ENCODE measurements around the gene GTF2H4.
"Not testable (repeated sequence)": the region's sequence is repeated elsewhere in the genome, so short reads cannot be mapped to it uniquely, and the experiment has no call there.

Gene GTF2H4

DNA sequence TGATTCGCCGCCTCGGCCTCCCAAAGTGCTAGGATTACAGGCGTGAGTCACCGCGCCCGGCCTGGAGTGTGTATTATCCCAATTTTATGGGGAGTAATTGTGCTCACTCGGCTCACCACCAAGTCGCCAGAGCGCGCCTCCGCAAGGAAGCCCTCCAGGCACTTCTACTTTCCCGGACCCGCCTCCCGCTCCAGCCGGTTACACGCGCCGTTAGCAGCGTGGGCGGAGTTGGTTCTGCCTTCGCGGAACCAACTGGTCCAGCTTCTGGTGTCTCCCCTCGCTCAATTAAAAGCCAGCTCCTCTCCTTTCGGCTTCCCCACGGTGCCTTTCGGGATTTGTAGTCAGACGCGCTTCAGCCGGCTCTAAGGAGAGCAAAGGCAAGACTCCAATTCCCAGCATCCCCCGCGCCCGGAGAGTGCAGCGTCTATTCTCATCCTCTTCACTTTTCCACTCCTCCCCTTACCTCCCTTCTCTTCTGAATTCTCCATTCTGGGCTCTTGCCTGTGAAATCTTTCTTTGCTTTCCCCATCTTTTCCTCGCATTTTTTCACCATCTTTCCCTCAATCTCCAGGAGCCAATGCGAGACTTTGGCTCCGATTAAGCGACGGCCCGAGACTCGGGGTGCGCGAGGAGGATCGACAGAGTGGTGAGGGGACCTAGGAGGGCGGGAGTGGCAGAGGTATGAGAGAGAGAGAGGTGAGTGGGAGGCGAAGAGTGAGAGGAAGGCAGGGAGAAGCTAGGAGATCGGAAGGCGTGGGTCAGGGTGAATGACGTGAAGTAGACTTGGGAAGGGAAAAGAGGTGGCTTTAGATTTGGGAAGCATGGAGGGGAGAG, at the start of gene GTF2H4:
TSS of gene GTF2H4 (plus strand) at position 450 of the 834 bp plus-strand sequence.
- DNase-seq (ENCODE audit: low spot score), result peak; percentile 99

DNA sequence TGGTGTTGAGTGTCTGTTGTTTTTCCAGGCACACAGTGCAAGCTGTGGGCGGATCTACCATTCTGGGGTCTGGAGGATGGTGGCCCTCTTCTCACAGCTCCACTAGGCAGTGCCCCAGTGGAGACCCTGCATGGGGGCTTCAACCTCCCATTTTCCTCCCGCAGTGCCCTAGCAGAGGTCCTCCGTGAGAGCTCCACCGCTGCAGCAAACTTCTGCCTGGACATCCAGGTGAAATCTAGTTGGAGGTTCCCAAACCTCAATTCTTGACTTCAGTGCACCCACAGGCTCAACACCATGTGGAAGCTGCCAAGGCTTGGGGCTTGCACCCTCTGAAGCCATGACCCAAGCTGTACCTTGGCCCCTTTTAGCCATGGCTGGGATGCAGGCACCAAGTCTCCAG, 48.3 kb upstream of the GTF2H4 start:
- not testable (repeated sequence) for DNase-seq (ENCODE audit: low spot score)

DNA sequence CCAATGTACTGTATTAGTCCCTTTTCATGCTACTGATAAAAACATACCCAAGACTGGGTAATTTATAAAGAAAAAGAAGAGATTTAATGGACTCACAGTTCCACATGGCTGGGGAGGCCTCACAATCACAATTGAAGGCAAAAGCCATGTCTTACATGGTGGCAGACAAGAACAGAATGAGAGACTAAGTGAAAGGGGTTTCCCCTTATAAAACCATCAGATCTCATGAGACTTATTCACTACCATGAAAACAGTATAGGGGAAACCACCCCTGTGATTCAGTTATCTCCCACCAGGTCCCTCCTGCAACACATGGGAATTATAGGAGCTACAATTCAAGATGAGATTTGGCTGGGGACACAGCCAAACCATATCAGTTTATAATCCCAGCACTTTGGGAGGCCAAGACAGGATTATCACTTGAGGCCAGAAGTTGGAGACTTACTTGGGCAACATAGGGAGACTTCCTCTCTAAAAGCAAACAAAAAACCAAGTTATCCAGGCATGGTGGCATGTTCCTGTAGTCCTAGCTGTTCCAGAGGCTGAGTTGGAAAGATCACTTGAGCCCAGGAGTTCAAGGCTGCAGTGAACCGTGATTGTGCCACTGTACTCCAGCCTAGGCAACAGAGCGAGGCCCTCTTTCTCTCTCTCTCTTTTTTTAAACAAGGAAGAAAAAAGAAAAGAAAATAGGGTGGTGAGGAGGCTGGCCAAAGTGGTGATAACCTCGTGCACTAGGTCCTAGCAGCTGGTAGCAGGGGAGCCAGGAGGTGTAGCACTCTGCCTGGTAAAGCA, 46.6 kb upstream of the GTF2H4 start:
- DNase-seq (ENCODE audit: low spot score), result no peak

DNA sequence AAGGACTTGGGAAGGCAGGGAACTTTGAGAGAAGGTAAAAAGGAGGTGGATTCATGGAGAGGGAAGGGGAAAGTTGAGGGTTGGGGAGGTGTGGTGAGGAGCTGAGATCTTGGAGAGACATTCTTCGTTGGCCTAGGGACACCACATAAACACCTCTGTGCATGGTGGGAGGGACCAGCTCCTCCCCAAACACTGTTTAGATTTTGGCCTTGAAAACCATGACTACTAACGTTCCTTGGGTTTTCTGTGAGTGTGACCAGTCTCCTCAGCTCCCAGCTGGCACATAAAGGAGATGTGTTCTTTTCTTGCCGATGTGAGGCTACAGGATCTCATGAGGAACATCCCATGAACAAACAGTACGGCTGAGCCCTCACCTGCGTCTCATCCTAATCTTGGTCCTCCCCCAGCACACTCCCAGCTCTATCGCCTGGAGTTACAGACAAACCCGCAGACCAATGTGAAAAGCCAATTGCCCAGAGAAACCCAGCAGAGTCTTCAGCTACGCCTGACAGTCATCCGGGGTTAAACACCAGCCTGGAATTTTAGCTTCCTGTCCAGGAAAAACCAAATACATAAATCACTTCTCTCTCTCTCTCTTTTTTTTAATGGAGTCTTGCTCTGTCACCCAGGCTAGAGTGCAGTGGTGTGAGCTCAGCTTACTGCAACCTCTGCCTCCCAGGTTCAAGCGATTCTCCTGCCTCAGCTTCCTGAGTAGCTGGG, 45.7 kb upstream of the GTF2H4 start:
- no peak for DNase-seq (ENCODE audit: low spot score)

DNA sequence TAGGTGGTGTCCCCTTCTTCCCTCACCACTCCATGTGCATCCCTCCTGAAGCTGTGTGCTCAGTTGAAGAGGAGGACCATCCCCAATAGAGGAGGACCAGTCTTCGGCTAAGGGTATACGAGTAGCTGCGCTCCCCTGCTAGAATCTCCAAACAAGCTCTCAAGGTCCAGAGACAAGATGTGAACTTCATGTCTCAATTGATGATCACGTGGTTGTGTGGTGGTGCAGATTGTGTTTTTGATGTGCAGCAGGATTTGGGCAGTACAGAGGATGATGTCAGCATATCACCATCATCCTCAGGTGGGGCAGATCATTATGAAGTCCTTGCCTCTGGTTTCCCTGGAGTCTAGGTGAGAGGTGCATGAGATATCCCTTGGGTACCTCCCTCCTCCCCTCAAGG, 43.7 kb upstream of the GTF2H4 start:
- no peak for DNase-seq (ENCODE audit: low spot score)

DNA sequence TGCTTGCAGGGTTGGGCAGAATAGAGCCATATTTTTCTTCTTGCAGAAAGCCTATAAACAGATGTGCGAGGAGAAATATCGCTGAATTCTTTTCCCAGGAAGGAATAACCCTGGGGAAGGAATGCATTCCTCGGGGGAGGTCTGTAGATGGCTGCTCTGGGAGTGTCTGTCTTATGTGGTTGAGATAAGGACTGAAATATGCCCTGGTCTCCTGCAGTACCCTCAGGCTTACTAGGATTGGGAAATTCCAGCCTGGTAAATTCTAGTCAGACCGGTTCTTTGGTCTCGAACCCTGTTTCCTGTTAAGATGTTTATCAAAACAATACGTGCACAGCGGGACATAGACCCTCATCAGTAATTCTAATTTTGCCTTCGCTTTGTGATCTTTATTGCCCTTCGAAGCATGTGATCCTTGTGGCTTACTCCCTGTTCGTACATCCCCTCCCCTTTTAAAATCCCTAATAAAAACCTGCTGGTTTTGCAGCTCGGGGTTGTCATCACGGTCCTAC, 38.7 kb upstream of the GTF2H4 start:
- DNase-seq (ENCODE audit: low spot score), result not testable (repeated sequence)

DNA sequence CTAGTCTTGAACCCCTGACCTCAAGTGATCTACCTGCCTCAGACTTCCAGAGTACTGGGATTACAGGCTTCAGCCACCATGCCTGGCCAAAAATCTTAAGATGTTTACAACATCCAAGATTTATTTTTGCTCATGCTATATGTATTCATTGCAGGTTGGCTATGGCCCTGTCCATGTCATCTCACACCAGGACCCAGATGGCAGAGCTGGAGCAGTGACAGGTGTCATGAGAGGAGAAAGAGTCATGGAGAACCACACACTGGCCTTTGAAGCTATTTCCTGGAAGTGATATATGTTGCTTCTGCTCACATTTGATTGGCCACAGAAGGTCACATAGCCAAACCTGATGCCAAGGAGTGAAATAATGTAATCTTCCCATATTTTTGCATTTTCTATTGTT, 37.5 kb upstream of the GTF2H4 start:
- DNase-seq (ENCODE audit: low spot score), result no peak

DNA sequence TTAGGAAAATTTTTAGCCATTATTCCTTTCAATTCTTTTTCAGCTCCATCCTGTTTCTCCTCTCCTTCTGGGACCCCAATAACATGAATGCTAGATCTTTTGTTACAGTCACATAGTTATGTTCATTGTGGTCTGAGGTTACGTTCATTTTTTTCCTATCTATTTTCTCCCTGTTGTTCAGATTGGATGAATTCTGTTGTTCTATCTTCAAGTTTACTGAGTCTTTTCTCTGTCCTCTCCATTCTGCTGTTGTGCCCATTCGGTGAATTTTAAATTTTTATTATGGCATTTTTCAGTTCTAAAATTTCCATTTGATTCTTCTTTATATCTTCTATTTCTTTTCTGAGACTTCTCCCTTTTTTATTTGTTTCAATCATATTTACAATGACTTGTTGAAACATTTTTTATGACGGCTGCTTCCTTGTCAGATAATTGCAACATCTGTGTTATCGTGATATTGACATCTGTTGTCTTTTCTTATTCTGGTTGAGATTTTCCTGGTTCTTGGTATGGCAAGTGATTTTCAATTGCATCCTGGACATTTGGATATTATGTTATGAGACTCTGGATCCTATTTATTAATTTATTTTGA, 36.3 kb upstream of the GTF2H4 start:
- no peak for DNase-seq (ENCODE audit: low spot score)

DNA sequence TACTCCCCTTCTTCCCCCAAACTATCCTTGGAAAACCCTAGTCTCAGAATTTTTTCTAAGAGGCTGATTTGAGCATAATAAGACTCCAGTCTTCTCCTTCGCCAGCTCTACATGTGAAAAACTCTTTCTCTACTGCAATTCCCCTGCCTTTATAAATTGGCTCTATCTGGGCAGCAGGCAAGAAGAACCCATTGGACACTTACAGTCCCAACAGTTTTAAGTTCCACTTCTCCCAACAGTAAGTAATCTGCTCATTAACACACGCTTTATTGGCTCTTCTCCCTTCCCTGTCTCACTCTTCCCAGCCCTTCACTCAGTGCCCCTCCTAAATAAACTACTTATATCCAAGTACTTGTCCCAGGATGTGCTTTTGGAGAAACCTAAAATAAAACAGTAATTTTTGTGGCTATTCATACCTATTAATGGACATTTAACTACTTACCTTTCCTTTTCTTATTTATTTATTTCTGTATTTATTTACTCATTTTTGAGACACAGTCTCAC, 34.8 kb upstream of the GTF2H4 start:
- DNase-seq (ENCODE audit: low spot score), result no peak

DNA sequence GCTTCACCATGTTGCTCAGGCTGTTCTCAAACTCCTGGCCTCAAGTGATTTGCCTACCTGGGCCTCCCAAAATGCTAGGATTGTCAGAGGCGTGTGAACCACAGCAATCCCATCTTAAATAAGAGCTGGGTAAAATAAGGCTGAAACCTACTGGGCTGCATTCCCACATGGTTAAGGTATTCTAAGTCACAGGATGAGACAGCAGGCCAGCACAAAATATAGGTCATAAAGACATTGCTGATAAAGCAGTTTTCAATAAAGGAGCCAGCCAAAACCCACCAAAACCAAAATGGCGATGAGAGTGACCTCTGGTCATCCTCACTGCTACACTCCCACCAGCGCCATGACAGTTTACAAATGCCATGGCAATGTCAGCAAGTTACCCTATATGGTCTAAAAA, 34.2 kb upstream of the GTF2H4 start:
- not testable (repeated sequence) for DNase-seq (ENCODE audit: low spot score)

DNA sequence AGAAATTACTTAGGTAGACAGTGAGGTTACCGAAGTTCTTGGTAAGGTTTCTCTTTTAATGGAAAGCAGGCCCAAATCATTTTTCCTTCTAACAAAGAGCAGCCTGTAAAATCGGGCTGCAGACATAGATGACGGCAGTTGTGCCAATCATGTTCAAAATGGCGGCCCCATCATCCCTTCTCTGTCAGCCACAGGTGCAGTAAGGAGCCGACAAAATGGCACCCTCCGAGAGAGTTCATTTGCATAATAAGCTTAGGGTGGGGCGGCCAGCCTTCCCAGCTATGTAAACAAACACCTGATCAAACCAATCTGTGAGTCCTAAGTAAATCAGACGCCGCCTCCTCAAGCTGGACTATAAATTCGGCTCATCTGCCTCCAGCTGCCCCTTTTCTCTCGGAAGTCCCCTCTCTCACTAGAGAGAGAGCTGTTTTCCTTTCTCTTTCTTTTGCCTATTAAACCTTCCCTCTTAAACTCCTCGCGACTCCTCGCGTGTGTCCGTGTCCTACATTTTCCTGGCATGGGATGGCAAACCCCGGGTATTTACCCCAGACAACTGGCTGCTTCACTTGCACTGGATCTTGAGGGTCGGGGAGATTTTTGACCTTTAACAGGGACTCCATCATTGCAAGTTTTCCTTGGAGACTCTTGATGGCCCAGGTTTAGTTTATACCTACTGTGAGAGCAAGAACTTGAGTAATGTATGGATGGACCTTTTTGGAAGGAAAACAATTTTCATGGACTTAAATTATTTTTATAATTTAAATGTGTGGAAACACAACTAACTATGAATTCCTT, 32.6 kb upstream of the GTF2H4 start:
- no peak for DNase-seq (ENCODE audit: low spot score)

DNA sequence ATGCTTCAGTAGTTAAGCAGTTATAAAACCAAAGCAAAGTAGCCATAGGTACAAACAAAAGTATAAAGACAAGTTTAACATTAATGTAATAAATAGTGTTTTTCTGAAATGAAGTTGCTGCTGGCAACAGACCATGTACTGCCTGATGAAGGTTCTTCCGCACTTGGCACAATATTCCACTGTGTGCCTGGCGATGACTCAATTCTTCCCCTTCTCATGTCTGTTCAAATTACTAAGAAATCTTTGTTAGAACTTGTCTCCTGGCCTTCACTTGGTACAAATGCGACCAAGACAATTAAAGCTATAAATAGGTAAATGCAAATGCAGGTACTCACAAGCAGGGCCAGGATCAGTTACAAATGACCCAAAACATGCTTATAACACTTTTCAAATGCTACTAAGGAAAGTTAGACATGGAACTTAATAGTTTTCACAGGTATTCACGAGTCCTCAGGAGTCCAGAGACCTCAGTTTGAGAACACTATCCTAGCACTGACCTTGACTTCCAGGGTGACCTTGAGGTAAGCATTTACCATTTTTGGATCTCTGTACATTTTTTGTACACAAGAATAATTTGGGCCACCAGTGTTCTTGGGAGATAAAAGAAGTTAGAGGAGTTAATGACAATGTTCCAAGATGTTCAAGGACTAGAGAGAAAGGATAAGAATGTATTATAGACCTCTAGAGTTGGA, 31.8 kb upstream of the GTF2H4 start:
- DNase-seq (ENCODE audit: low spot score), result no peak

DNA sequence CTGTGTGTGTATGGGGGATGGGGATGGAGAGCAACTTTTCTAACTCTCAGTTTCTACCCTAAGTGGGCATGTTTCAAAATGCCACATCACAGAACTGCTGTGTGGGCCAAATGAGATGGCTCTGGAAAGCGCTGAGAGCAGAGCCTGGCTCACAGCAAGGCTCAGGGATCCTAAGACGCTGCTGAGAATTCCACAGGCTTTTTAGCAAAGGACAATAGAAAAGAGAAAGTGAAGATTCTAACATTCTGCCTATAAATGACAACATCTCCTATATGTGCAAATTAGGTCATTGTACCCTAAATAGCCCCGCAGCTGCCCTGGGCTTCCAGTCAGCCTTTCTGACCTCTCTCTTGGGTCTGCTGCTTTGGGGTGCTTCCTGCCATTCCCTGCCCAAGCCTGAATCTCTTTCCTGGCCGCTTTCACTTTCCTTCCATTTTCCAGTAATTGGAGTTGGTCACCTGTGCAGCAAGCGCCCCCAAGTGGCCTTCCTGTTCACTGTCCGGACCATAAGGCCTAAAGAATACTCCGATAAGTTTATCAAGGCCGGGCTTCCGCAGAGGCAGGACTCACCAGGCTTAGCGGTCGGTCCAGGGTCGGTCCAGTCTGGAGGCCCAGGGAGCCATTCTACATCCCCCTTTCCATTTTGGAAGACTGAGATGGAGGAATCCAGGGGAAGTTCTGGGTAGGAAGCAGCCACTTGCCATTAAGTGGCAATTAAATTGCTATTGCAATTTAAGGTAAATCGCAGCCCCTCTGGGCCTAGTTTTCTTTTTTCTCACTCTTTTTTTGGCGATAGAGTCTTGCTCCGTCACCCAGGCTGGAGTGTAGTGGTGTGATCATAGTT, 30.4 kb upstream of the GTF2H4 start:
- DNase-seq (ENCODE audit: low spot score), result peak; percentile 68

DNA sequence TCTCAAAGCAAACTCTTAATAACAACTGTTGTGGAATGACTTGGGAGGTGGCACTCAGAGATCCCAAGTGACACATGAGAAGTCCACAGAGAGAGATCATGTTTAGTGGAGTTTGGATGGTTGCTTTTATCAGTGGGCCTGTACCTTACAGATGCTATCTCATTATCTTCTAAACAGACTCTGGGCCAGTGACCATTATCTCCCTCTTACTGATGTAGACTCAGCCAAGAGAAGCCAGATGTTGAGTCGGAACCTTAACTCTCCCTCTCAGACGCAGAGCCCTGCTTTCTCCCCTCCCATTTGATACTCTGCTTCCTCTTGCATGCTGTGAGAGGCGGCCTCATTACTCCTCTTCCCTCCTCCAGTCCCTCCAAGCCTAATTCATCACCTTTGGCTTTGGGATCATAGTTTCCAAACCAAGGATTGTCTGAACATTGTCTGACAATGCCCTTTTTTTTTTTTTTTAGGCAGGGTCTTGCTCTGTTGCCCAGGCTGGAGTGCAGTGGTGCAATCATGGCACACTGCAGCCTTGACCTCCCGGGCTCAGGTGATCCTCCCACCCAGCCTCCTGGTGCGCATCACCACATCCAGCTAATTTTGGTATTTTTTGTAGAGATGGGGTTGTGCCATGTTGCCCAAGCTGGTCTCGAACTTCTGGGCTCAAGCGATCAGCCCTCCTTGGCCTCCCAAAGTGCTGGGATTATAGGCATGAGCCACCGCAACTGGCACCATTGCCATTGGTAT, 28.2 kb upstream of the GTF2H4 start:
- no peak for DNase-seq (ENCODE audit: low spot score)

DNA sequence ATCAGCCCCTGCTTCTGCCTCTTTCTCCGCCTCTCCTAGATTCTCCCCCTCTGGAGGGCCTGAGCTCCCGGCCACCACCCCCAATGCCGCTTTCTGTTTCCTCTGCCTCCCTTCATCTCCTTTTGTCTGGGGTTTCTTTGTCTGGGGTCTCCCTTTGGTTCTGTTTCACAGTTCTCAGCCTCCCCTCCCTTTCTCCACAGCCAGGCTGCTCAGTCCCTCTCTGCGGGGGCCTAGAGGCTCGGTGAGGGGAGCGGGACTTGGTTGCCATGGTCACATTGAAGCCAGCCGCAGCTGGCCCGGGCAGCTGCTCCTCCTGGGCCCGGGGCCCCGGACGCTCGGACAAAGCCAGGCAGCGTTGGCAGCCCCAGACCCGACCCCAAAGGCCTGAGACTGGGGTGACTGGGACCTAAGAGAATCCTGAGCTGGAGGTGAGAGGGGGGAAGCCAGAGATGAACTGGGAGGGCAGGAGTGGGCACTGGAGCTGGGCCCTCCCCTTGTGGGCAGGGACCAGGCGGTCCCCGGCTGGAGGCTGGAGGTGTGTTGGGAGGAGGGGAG, 27.2 kb upstream of the GTF2H4 start:
- DNase-seq (ENCODE audit: low spot score), result no peak

DNA sequence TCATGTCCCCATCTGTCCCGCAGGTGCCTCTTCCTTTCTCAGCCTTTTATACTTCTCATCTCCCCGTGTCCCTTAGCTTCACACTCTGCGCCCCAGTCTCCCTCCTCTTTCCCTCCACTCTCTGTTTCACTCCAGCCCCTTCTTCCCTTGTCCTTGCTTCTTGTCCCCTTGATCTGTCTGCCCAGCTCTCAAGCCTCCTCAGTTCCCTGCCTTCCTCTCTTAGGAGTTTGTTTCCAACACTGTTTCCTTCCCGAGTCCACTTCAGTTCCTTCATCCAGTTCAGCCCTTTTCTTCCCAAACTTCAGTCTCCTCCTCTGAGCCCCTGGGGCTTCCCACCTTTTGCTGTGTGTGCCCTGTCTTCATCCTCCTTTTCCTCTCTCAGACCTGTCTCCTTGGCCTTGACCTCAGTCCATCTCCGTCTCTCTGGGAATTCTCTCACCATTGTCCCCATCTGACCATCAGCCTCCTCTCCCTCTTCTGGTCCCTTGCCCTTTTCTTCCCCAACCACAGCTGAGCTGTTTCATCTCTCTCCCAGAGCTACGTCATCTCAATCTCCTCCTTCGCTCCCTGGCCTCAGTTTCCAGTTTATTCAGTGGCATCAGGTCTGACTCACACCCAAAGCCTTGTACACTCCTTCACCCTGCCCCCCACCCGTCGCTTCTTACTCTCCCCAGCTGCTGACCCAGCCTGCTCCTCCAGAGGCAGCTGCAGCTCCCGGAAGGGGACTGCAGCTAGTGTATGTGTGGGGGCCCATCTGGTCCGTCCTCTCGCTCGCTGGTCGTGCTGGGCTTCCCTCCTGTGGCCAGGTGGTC, 26.4 kb upstream of the GTF2H4 start:
- DNase-seq (ENCODE audit: low spot score), result peak; percentile 32

DNA sequence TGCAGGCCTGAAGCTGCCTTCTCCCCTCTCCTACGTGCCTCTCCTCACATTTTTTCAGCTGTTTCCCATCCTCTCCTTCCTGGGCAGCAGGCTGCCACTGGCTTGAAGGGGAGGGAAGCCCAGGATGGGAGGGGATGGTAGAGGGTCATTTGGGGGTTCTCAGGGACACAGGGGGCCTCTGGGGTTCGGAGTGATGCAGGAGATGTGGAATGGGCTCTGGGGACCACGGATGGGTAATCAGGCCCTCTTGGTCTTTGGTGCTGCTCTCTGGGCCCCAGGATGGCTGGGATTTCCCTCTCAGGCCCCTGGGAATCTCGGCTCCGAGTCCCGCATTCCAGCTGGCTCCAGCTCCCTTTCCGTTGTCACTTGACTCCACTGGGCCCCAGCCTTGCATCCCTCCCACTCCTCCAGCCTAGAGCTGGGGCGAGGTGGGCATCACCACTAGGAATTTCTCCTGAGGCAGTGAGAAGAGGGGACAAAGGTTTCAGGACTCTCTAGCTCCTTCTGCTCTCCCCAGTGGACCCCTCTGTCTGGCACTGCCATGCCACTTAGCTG, 25.7 kb upstream of the GTF2H4 start:
- no peak for DNase-seq (ENCODE audit: low spot score)

Measured in NAMALWA (cell line).